GM23338 (cell line): ENCODE measurements around the gene PGRMC2. TPM values are rescaled to one million over a fixed set of nuclear protein-coding genes. Genes with fewer than 3 reads are reported as not detected.

ENCODE experiments used
- ATAC-seq: fragments of 200-7000 bp; cut with Tn5 transposase; 3 replicates; pipeline ENCODE4 v1.9.1; 2020
- DNase-seq: peaks from one replicate; pipeline ENCODE4 v3.0.0-alpha.2; 2015; ENCODE audit warnings: low spot score
- H2AFZ ChIP-seq: fragments of 200-600 bp; sonication (generic); 2 replicates; pipeline ENCODE4 v1.8.0; 2016; ENCODE audit warnings: antibody characterized with exemption, mild to moderate bottlenecking, moderate library complexity
- H3F3A ChIP-seq: fragments of 200-600 bp; sonication (generic); replicated peaks from 2 replicates; pipeline ENCODE4 v1.8.0; 2017; ENCODE audit warnings: antibody characterized with exemption, mixed run types, low read depth
- H3K27ac ChIP-seq: fragments of 200-600 bp; sonication (generic); 2 replicates; pipeline ENCODE4 v1.6.1; 2016; ENCODE audit warnings: low read depth
- H3K27me3 ChIP-seq: fragments of 200-600 bp; sonication (generic); 2 replicates; pipeline ENCODE4 v1.8.0; 2016; ENCODE audit warnings: mild to moderate bottlenecking, mixed run types, moderate library complexity; ENCODE audit not compliant: insufficient read depth
- H3K36me3 ChIP-seq: fragments of 200-600 bp; sonication (generic); 2 replicates; pipeline ENCODE4 v1.8.0; 2016; ENCODE audit warnings: mild to moderate bottlenecking; ENCODE audit not compliant: insufficient read depth
- H3K4me1 ChIP-seq: fragments of 200-600 bp; sonication (generic); 2 replicates; pipeline ENCODE4 v1.8.0; 2016; ENCODE audit warnings: mild to moderate bottlenecking, moderate library complexity; ENCODE audit not compliant: insufficient read depth
- H3K4me2 ChIP-seq: fragments of 200-600 bp; sonication (generic); 2 replicates; pipeline ENCODE4 v1.7.1; 2017; ENCODE audit warnings: mixed run types
- H3K4me3 ChIP-seq: fragments of 200-600 bp; sonication (generic); 2 replicates; pipeline ENCODE4 v1.6.1; 2016; ENCODE audit warnings: mixed run types
- H3K79me2 ChIP-seq: fragments of 200-600 bp; sonication (generic); replicated peaks from 2 replicates; pipeline ENCODE4 v1.8.0; 2017; ENCODE audit warnings: mild to moderate bottlenecking; ENCODE audit not compliant: insufficient read depth
- H3K9me2 ChIP-seq: fragments of 200-600 bp; sonication (generic); 2 replicates; pipeline ENCODE4 v1.8.0; 2017; ENCODE audit not compliant: insufficient read depth
- H4K20me1 ChIP-seq: fragments of 200-600 bp; sonication (generic); replicated peaks from 2 replicates; pipeline ENCODE4 v1.8.0; 2017; ENCODE audit warnings: mild to moderate bottlenecking; ENCODE audit not compliant: insufficient read depth
- H3K27ac Mint-ChIP-seq: 2 replicates; pipeline ENCODE4 v1.8.0; 2020; ENCODE audit warnings: inconsistent platforms, mild to moderate bottlenecking, moderate library complexity, mixed read lengths
- H3K27me3 Mint-ChIP-seq: 3 replicates; pipeline ENCODE4 v1.8.0; 2022; ENCODE audit warnings: low read depth, mild to moderate bottlenecking, moderate library complexity, mixed read lengths, inconsistent platforms; ENCODE audit not compliant: insufficient read depth, poor library complexity
- H3K36me3 Mint-ChIP-seq: 3 replicates; pipeline ENCODE4 v1.8.0; 2021; ENCODE audit warnings: low read depth, mild to moderate bottlenecking, inconsistent platforms, moderate library complexity, mixed read lengths
- H3K4me1 Mint-ChIP-seq: 3 replicates; pipeline ENCODE4 v1.8.0; 2020; ENCODE audit warnings: mild to moderate bottlenecking, inconsistent platforms, mixed read lengths
- H3K4me3 Mint-ChIP-seq: 3 replicates; pipeline ENCODE4 v1.8.0; 2021; ENCODE audit warnings: moderate library complexity, mild to moderate bottlenecking, inconsistent platforms, mixed read lengths
- H3K9me3 Mint-ChIP-seq: 3 replicates; pipeline ENCODE4 v1.8.0; 2020; ENCODE audit warnings: moderate library complexity, mild to moderate bottlenecking, inconsistent platforms, mixed read lengths
- CTCF ChIP-seq, 2 experiments: fragments of 200-600 bp in 1 of 2; sonication (generic) in 1 of 2; conservative IDR thresholded peaks; 2 replicates each; pipeline versions ENCODE4 v1.5.1 to v1.6.1; 2016 to 2017; ENCODE audit warnings: antibody characterized with exemption in 2 of 2, low read depth in 2 of 2, mild to moderate bottlenecking in 2 of 2, moderate library complexity in 1 of 2
- ETS1 ChIP-seq: IDR thresholded peaks from 2 replicates; pipeline ENCODE4 v1.6.1; 2016; ENCODE audit warnings: antibody characterized with exemption
- EZH2 ChIP-seq: fragments of 200-600 bp; sonication (generic); IDR thresholded peaks from one replicate; pipeline ENCODE4 v1.8.0; 2017; ENCODE audit warnings: antibody characterized with exemption, mild to moderate bottlenecking, low read depth; ENCODE audit not compliant: unreplicated experiment
- EZH2phosphoT487 ChIP-seq: fragments of 200-600 bp; sonication (generic); IDR thresholded peaks from one replicate; pipeline ENCODE4 v1.8.1; 2018; ENCODE audit warnings: antibody characterized with exemption; ENCODE audit not compliant: unreplicated experiment
- JUNB ChIP-seq: IDR thresholded peaks from one replicate; pipeline ENCODE4 v1.6.1; 2016; ENCODE audit warnings: antibody characterized with exemption; ENCODE audit not compliant: unreplicated experiment
- NANOG ChIP-seq: IDR thresholded peaks from 2 replicates; pipeline ENCODE4 v1.6.1; 2016; ENCODE audit warnings: antibody characterized with exemption, borderline replicate concordance
- POLR2AphosphoS5 ChIP-seq: IDR thresholded peaks from 2 replicates; pipeline ENCODE4 v1.6.1; 2016; ENCODE audit warnings: antibody characterized with exemption, low read depth
- REST ChIP-seq: IDR thresholded peaks from one replicate; pipeline ENCODE4 v1.6.1; 2018; ENCODE audit warnings: antibody characterized with exemption; ENCODE audit not compliant: unreplicated experiment
- STAT1 ChIP-seq: IDR thresholded peaks from one replicate; pipeline ENCODE4 v1.6.1; 2016; ENCODE audit warnings: antibody characterized with exemption; ENCODE audit not compliant: unreplicated experiment
- ZNF114 ChIP-seq: fragments of 250-450 bp; sonication (Bioruptor Pico); IDR thresholded peaks from 2 replicates; pipeline ENCODE4 v1.5.0; 2020; ENCODE audit warnings: mild to moderate bottlenecking, moderate library complexity
- ZNF331 ChIP-seq: fragments of 250-450 bp; sonication (Bioruptor Pico); IDR thresholded peaks from 2 replicates; pipeline ENCODE4 v1.5.0; 2020; ENCODE audit warnings: low read depth, mild to moderate bottlenecking, moderate library complexity
- polyA plus RNA-seq: library from polyadenylated mRNA; unstranded; fragments of >200 nt; fragmentation: Nextera tagmentation; extraction: Ambion mirVana; gene quantifications from 2 replicates; pipeline ENCODE4 v1.2.1, GENCODE V29; 2016
- total RNA-seq: library from RNA; depleted of rRNA; stranded (reverse); fragments of >200 nt; shearing (Covaris generic); gene quantifications from 2 replicates; pipeline ENCODE4 v1.2.3, GENCODE V29; 2014

Gene PGRMC2
- total and polyA plus RNA-seq, 2 experiments from 2014 or later: 40.2 to 61.9 TPM

GRCh38 chr4:128249787-128250668 is 37.6 kb downstream of the PGRMC2 start:
- peaks cover 70% of the 10 kb centered on the region for H3K9me3 Mint-ChIP-seq
- no peak for TF ChIP-seq ZNF331 (CRISPR knock-in tag)

GRCh38 chr4:128247906-128248305 is 39.7 kb downstream of the PGRMC2 start:
- Mint-ChIP-seq H3K9me3 (peaks cover 72% of the 10 kb centered on the region), H3K27me3 (no peaks in the 10 kb centered on the region)
- H3K79me2 ChIP-seq: no peaks in the 10 kb centered on the region

More at GRCh38 chr4:128249787-128250668, 37.6 kb downstream of the PGRMC2 start:
- Mint-ChIP-seq H3K4me1 (no peaks in the 10 kb centered on the region), H3K27ac (no peak overlapping the region), H3K4me3 (no peak overlapping the region), H3K27me3 (no peaks in the 10 kb centered on the region), H3K36me3 (peaks cover 40% of the 10 kb centered on the region)
- H3K4me3 ChIP-seq: no peak overlapping the region
- no peak overlapping the region for H3K4me2 ChIP-seq
- H3K9me2 ChIP-seq: no peaks in the 10 kb centered on the region
- H3K36me3 ChIP-seq: peaks cover 27% of the 10 kb centered on the region
- DNase-seq (peak; percentile 65), ATAC-seq (no peak)
- H3K79me2 ChIP-seq: no peaks in the 10 kb centered on the region
- no peaks in the 10 kb centered on the region for H4K20me1 ChIP-seq
- H3K27me3 ChIP-seq: no peaks in the 10 kb centered on the region
- no peaks in the 10 kb centered on the region for H3F3A ChIP-seq
- no peaks in the 10 kb centered on the region for H3K4me1 ChIP-seq
- no peak overlapping the region for H2AFZ ChIP-seq
- no peak overlapping the region for H3K27ac ChIP-seq

More at GRCh38 chr4:128247906-128248305, 39.7 kb downstream of the PGRMC2 start:
- DNase-seq: no peak
- H2AFZ ChIP-seq: no peak overlapping the region
- ATAC-seq: no peak
- Mint-ChIP-seq H3K4me1 (no peaks in the 10 kb centered on the region), H3K27ac (no peak overlapping the region), H3K36me3 (peaks cover 40% of the 10 kb centered on the region), H3K4me3 (no peak overlapping the region)
- H3K9me2 ChIP-seq: no peaks in the 10 kb centered on the region
- H4K20me1 ChIP-seq: no peaks in the 10 kb centered on the region
- H3K4me2 ChIP-seq: no peak overlapping the region
- H3K36me3 ChIP-seq: peaks cover 27% of the 10 kb centered on the region
- no peaks in the 10 kb centered on the region for H3K27me3 ChIP-seq
- TF ChIP-seq ZNF114 (CRISPR knock-in tag) (no peak), EZH2phosphoT487 (no peak), ETS1 (no peak), JUNB (no peak), POLR2AphosphoS5 (no peak), REST (no peak), CTCF (conservative IDR thresholded peaks at IDR 0.05; ENCODE audit: low read depth in 2 of 2) (no peak), ZNF331 (CRISPR knock-in tag) (no peak), EZH2 (no peak), STAT1 (no peak), NANOG (no peak)
- H3F3A ChIP-seq: no peaks in the 10 kb centered on the region
- no peak overlapping the region for H3K27ac ChIP-seq
- no peaks in the 10 kb centered on the region for H3K4me1 ChIP-seq
- no peak overlapping the region for H3K4me3 ChIP-seq
